ENCODE measurements around the gene CHD9.

DNA sequence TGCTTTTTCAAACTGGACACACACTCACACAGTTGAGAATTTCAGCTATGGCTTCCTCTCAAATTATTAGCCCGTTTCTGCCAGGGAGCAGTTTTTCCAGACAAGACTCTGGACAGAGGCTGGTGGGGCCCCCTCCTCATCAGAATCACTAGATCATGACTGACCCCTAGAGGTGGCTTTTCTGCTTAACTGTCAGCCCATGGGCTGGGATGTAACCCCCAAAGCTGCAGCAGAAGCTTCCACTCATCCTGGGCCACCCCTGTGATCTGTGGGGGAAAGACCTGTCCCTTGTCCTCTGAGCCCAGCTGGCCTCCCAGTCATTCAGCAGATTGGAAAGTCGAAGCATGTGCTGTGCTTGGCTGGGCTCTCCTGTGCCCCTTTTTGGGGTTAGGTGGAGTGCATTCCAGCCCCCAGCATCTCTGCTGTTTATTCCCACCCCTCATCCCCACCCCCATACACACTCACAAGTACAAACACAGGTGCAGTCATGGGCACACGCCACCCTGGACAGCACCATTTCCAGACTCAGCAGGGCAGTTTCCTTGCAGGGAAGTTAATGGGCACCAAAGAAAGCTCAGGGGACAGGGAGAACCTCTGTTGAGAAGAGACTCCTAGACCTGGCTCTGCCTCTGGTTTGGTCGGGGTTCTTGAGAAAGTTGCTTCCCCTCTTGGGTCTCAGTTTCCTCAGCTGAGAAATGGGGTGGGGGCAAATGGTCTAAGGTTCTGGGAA is 301.9 kb downstream of the CHD9 start:
- TF ChIP-seq POLR2A (IDR thresholded peaks at IDR 0.05; ENCODE audit: low read depth, low read length) (no peak), POLR2AphosphoS5 (IDR thresholded peaks at IDR 0.05; ENCODE audit: low read depth, low read length) (no peak), TAF1 (IDR thresholded peaks at IDR 0.05; ENCODE audit: borderline replicate concordance, low read depth, low read length) (no peak)
